Raji (cell line): ENCODE data around the gene SKIL.

ENCODE experiments used
- POLR2A ChIP-seq: IDR thresholded peaks from 2 replicates; pipeline ENCODE4 v1.6.1; 2011; ENCODE audit warnings: low read depth, low read length, control low read depth; ENCODE audit not compliant: insufficient read depth

The SKIL gene

GRCh38 chr3:170357176-170358041, at the start of gene SKIL:
Gene SKIL, plus strand, starts transcription at chr3:170357715. Its CDS starts 2,617 bp downstream, at chr3:170360332.
- TF ChIP-seq POLR2A, result peak; percentile 70

GRCh38 chr3:170309046-170309445, 48.5 kb upstream of the SKIL start:
- no peak for TF ChIP-seq POLR2A

GRCh38 chr3:170317954-170318353, 39.6 kb upstream of the SKIL start:
- TF ChIP-seq POLR2A, result no peak

GRCh38 chr3:170320461-170321121, 36.9 kb upstream of the SKIL start:
- TF ChIP-seq POLR2A, result no peak

GRCh38 chr3:170321321-170322034, 36.0 kb upstream of the SKIL start:
- TF ChIP-seq POLR2A, result no peak

GRCh38 chr3:170322566-170323269, 34.8 kb upstream of the SKIL start:
- no peak for TF ChIP-seq POLR2A

- no peak for TF ChIP-seq POLR2A
Observed at GRCh38 chr3:170323331-170323730, 34.2 kb upstream of the SKIL start.

- no peak for TF ChIP-seq POLR2A
Observed at GRCh38 chr3:170324962-170325361, 32.6 kb upstream of the SKIL start.

GRCh38 chr3:170327040-170327808, 30.3 kb upstream of the SKIL start:
- TF ChIP-seq POLR2A, result no peak

GRCh38 chr3:170330366-170330765, 27.1 kb upstream of the SKIL start:
- no peak for TF ChIP-seq POLR2A

- TF ChIP-seq POLR2A, result no peak
Observed at GRCh38 chr3:170331143-170331542, 26.4 kb upstream of the SKIL start.

- no peak for TF ChIP-seq POLR2A
Observed at GRCh38 chr3:170337420-170337819, 20.1 kb upstream of the SKIL start.

- no peak for TF ChIP-seq POLR2A
Observed at GRCh38 chr3:170338690-170339340, 18.7 kb upstream of the SKIL start.

GRCh38 chr3:170344971-170345370, 12.5 kb upstream of the SKIL start:
- no peak for TF ChIP-seq POLR2A
